ENCODE results near the gene CA10. TPM values are rescaled to one million over a fixed set of nuclear protein-coding genes. Genes with fewer than 3 reads are reported as not detected.

CA10 gene
- total and polyA plus RNA-seq, 2 of the 4 experiments (the other 2 are of a cell fraction) = not detected

DNA sequence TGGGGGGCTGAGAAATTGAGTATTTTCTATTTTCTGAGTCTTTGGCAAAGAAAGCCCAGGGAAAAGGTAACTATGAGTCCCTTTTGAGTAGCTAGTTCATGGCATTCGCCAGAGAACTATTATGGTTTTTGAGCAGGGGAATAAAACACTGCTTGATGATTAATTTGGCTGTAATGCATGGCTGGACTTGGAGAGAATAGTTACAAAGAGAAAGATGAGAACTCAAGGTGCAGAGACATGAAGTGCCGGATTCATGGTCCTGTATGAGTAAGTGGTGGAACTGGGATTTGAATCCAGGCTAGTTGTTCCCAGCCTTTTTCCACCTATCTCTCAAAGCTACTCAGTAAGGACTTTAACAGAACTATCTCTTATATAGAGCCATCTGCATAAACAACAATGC lies 266.6 kb downstream of the CA10 start:
- intact Hi-C loops (cut with micrococcal nuclease) = no loop called here
- POLR2A ChIA-PET (ENCODE audit: unreplicated experiment) = no interaction called here

More for the DNA sequence above, 266.6 kb downstream of the CA10 start:
- H3K4me1 ChIP-seq (ENCODE audit: control insufficient read depth, insufficient read depth, low read length) = no peaks in the 10 kb centered on the region
- H3K9me3 ChIP-seq (ENCODE audit: control insufficient read depth, insufficient read depth, low read length) = peaks cover 12% of the 10 kb centered on the region; the same call in 1 of the 2 replicates
- WGBS, 2 experiments (ENCODE audit: extremely low coverage in 2 of 2, insufficient read length in 1 of 2) = 0% methylated on average over 1 of the region's 2 CpGs; no CpG with 5 or more reads in 1 of the 2 experiments
- H2AK9ac ChIP-seq (replicated peaks; ENCODE audit: low read depth, low read length, poor library complexity) = no peak overlapping the region
- ATAC-seq (ENCODE audit: low read depth) = no peak
- H3K18ac ChIP-seq (ENCODE audit: low read depth, low read length) = no peak overlapping the region
- in situ Hi-C loops (cut with MboI; ENCODE audit: low sequenced_read_pairs) (no loop called here), dilution Hi-C loops (cut with HindIII; ENCODE audit: low sequenced_read_pairs, unreplicated experiment) (no loop called here)
- H3K27ac ChIP-seq (ENCODE audit: insufficient read depth, low read length) = no peak overlapping the region
- H2BK5ac ChIP-seq (ENCODE audit: low read depth, low read length, poor library complexity, severe bottlenecking) = no peak overlapping the region
- no peak overlapping the region for H3K23ac ChIP-seq (ENCODE audit: low read depth, low read length)
- H3K79me1 ChIP-seq (ENCODE audit: low read depth in 1 of 2, low read length in 2 of 2) = no peaks in the 10 kb centered on the region
- H3K36me3 ChIP-seq (ENCODE audit: control insufficient read depth, insufficient read depth, low read length) = no peaks in the 10 kb centered on the region
- H4K8ac ChIP-seq (ENCODE audit: low read depth in 2 of 2, low read length in 2 of 2) = no peak overlapping the region
- no peaks in the 10 kb centered on the region for H3K27me3 ChIP-seq (ENCODE audit: control insufficient read depth, insufficient read depth, low read length)
- no peak overlapping the region for H3K9ac ChIP-seq (ENCODE audit: low read depth, low read length)
- no peak overlapping the region for H2BK20ac ChIP-seq (ENCODE audit: low read depth, low read length)
- no peak overlapping the region for H2BK15ac ChIP-seq (ENCODE audit: low read depth, low read length)
- CTCF ChIA-PET = no interaction called here
- H2AK5ac ChIP-seq (ENCODE audit: low read depth, low read length) = no peak overlapping the region
- BruUV-seq (replicated peaks) = no TSS peak
- no peaks in the 10 kb centered on the region for H3K9me1 ChIP-seq (ENCODE audit: insufficient read depth, low read length)
- H3K4me2 ChIP-seq (ENCODE audit: low read depth, low read length) = no peak overlapping the region
- no peak overlapping the region for H3K14ac ChIP-seq (replicated peaks; ENCODE audit: low read depth, low read length)
- no peak overlapping the region for H3K4me3 ChIP-seq (ENCODE audit: insufficient read depth, low read depth, low read length)
- no peaks in the 10 kb centered on the region for H4K20me1 ChIP-seq (ENCODE audit: insufficient read depth, low read length)
- no peak overlapping the region for H4K5ac ChIP-seq (ENCODE audit: low read depth, low read length)
- H3K56ac ChIP-seq (ENCODE audit: extremely low read depth, insufficient read depth, low read length) = no peak overlapping the region
- H2BK120ac ChIP-seq (ENCODE audit: low read depth, low read length) = no peak overlapping the region
- no peak overlapping the region for H2AFZ ChIP-seq (replicated peaks; ENCODE audit: low read length, poor library complexity)
- H3K4ac ChIP-seq (ENCODE audit: low read depth, low read length) = no peak overlapping the region
- no peak overlapping the region for H4K91ac ChIP-seq (ENCODE audit: insufficient read depth, low read depth, low read length)
- no peak for TF ChIP-seq BHLHE40 (IDR thresholded peaks at IDR 0.05; ENCODE audit: low read depth, low read length)
- no peak for TF ChIP-seq SMC3 (IDR thresholded peaks at IDR 0.05; ENCODE audit: low read depth, low read length)
- no peak for TF ChIP-seq MXI1 (IDR thresholded peaks at IDR 0.05; ENCODE audit: borderline replicate concordance, low read depth, low read length)
- no peak for DNase-seq
